ENCODE data around the gene ASPHD2. TPM values are rescaled to one million over a fixed set of nuclear protein-coding genes. Genes with fewer than 3 reads are reported as not detected.

Gene ASPHD2
- total and polyA plus RNA-seq, 2 donors = 2.1 to 2.9 TPM

GRCh38 chr22:26439559-26439958 is 10.5 kb downstream of the ASPHD2 start:
- no peak for DNase-seq (ENCODE audit: low read depth in 6 of 9, low spot score in 9 of 9)
- no peak overlapping the region for H3K27ac ChIP-seq (ENCODE audit: low read depth in 1 of 2, low read length in 1 of 2)
- H3K4me1 ChIP-seq (ENCODE audit: control insufficient read depth in 2 of 2, insufficient read depth in 2 of 2, low read length in 2 of 2) = no peaks in the 10 kb centered on the region
- WGBS = 96% methylated on average over 3 of the region's 3 CpGs
- no peak overlapping the region for H3K4me3 ChIP-seq (ENCODE audit: low read length in 2 of 2)
- no peaks in the 10 kb centered on the region for H3K36me3 ChIP-seq (ENCODE audit: control insufficient read depth in 2 of 2, insufficient read depth in 2 of 2, low read length in 1 of 2)
- no peaks in the 10 kb centered on the region for H3K9me3 ChIP-seq (ENCODE audit: control insufficient read depth in 2 of 2, insufficient read depth in 1 of 2, low read length in 1 of 2)
- no peaks in the 10 kb centered on the region for H3K27me3 ChIP-seq (ENCODE audit: control insufficient read depth in 2 of 2, insufficient read depth in 1 of 2, low read length in 1 of 2)

GRCh38 chr22:26442086-26442756 is 13.2 kb downstream of the ASPHD2 start:
- DNase-seq (ENCODE audit: low read depth in 6 of 9, low spot score in 9 of 9) = no peak
- Histone ChIP-seq H3K9me3 (ENCODE audit: control insufficient read depth in 2 of 2, insufficient read depth in 1 of 2, low read length in 1 of 2) (no peaks in the 10 kb centered on the region), H3K27ac (ENCODE audit: low read depth in 1 of 2, low read length in 1 of 2) (no peak overlapping the region), H3K4me3 (ENCODE audit: low read length in 2 of 2) (no peak overlapping the region), H3K4me1 (ENCODE audit: control insufficient read depth in 2 of 2, insufficient read depth in 2 of 2, low read length in 2 of 2) (no peaks in the 10 kb centered on the region), H3K27me3 (ENCODE audit: control insufficient read depth in 2 of 2, insufficient read depth in 1 of 2, low read length in 1 of 2) (no peaks in the 10 kb centered on the region), H3K36me3 (ENCODE audit: control insufficient read depth in 2 of 2, insufficient read depth in 2 of 2, low read length in 1 of 2) (no peaks in the 10 kb centered on the region)
- WGBS = 66% methylated on average over 4 of the region's 4 CpGs

- no peaks in the 10 kb centered on the region for H3K9me3 ChIP-seq (ENCODE audit: control insufficient read depth in 2 of 2, insufficient read depth in 1 of 2, low read length in 1 of 2)
- 97% methylated on average over 16 of the region's 16 CpGs for WGBS
- H3K27ac ChIP-seq (ENCODE audit: low read depth in 1 of 2, low read length in 1 of 2) = no peak overlapping the region
- no peaks in the 10 kb centered on the region for H3K36me3 ChIP-seq (ENCODE audit: control insufficient read depth in 2 of 2, insufficient read depth in 2 of 2, low read length in 1 of 2)
- no peaks in the 10 kb centered on the region for H3K4me1 ChIP-seq (ENCODE audit: control insufficient read depth in 2 of 2, insufficient read depth in 2 of 2, low read length in 2 of 2)
- DNase-seq (ENCODE audit: low read depth in 6 of 9, low spot score in 9 of 9) = no peak
- no peak overlapping the region for H3K4me3 ChIP-seq (ENCODE audit: low read length in 2 of 2)
- H3K27me3 ChIP-seq (ENCODE audit: control insufficient read depth in 2 of 2, insufficient read depth in 1 of 2, low read length in 1 of 2) = no peaks in the 10 kb centered on the region
These were observed 15.0 kb downstream of the ASPHD2 start for GRCh38 chr22:26443901-26444690.

- H3K27me3 ChIP-seq (ENCODE audit: control insufficient read depth in 2 of 2, insufficient read depth in 1 of 2, low read length in 1 of 2) = no peaks in the 10 kb centered on the region
- H3K4me3 ChIP-seq (ENCODE audit: low read length in 2 of 2) = no peak overlapping the region
- H3K9me3 ChIP-seq (ENCODE audit: control insufficient read depth in 2 of 2, insufficient read depth in 1 of 2, low read length in 1 of 2) = no peaks in the 10 kb centered on the region
- WGBS = 90% methylated on average over 8 of the region's 8 CpGs
- peaks cover 0 to 4% of the 10 kb centered on the region in 2 donors for H3K36me3 ChIP-seq (ENCODE audit: control insufficient read depth in 2 of 2, insufficient read depth in 2 of 2, low read length in 1 of 2)
- no peaks in the 10 kb centered on the region for H3K4me1 ChIP-seq (ENCODE audit: control insufficient read depth in 2 of 2, insufficient read depth in 2 of 2, low read length in 2 of 2)
- no peak for DNase-seq (ENCODE audit: low read depth in 6 of 9, low spot score in 9 of 9)
- H3K27ac ChIP-seq (ENCODE audit: low read depth in 1 of 2, low read length in 1 of 2) = no peak overlapping the region
These were observed 15.7 kb downstream of the ASPHD2 start for GRCh38 chr22:26444777-26445176.

GRCh38 chr22:26445577-26446275 is 16.7 kb downstream of the ASPHD2 start:
- Histone ChIP-seq H3K27me3 (ENCODE audit: control insufficient read depth in 2 of 2, insufficient read depth in 1 of 2, low read length in 1 of 2) (no peaks in the 10 kb centered on the region), H3K9me3 (ENCODE audit: control insufficient read depth in 2 of 2, insufficient read depth in 1 of 2, low read length in 1 of 2) (no peaks in the 10 kb centered on the region), H3K4me3 (ENCODE audit: low read length in 2 of 2) (no peak overlapping the region), H3K36me3 (ENCODE audit: control insufficient read depth in 2 of 2, insufficient read depth in 2 of 2, low read length in 1 of 2) (peaks cover 2 to 14% of the 10 kb centered on the region in 2 donors), H3K4me1 (ENCODE audit: control insufficient read depth in 2 of 2, insufficient read depth in 2 of 2, low read length in 2 of 2) (no peaks in the 10 kb centered on the region), H3K27ac (ENCODE audit: low read depth in 1 of 2, low read length in 1 of 2) (no peak overlapping the region)
- 93% methylated on average over 15 of the region's 15 CpGs for WGBS
- DNase-seq (ENCODE audit: low read depth in 6 of 9, low spot score in 9 of 9) = no peak

- no peak for DNase-seq (ENCODE audit: low read depth in 6 of 9, low spot score in 9 of 9)
- no peak overlapping the region for H3K27ac ChIP-seq (ENCODE audit: low read depth in 1 of 2, low read length in 1 of 2)
- no peaks in the 10 kb centered on the region for H3K9me3 ChIP-seq (ENCODE audit: control insufficient read depth in 2 of 2, insufficient read depth in 1 of 2, low read length in 1 of 2)
- no peaks in the 10 kb centered on the region for H3K27me3 ChIP-seq (ENCODE audit: control insufficient read depth in 2 of 2, insufficient read depth in 1 of 2, low read length in 1 of 2)
- peaks cover 14 to 25% of the 10 kb centered on the region in 2 donors for H3K36me3 ChIP-seq (ENCODE audit: control insufficient read depth in 2 of 2, insufficient read depth in 2 of 2, low read length in 1 of 2)
- WGBS = 93% methylated on average over 17 of the region's 17 CpGs
- no peak overlapping the region for H3K4me3 ChIP-seq (ENCODE audit: low read length in 2 of 2)
- no peaks in the 10 kb centered on the region for H3K4me1 ChIP-seq (ENCODE audit: control insufficient read depth in 2 of 2, insufficient read depth in 2 of 2, low read length in 2 of 2)
These were observed 17.9 kb downstream of the ASPHD2 start for GRCh38 chr22:26446808-26447515.

GRCh38 chr22:26447584-26448329 is 18.7 kb downstream of the ASPHD2 start:
- DNase-seq (ENCODE audit: low read depth in 6 of 9, low spot score in 9 of 9) = no peak
- Histone ChIP-seq H3K4me3 (ENCODE audit: low read length in 2 of 2) (no peak overlapping the region), H3K27ac (ENCODE audit: low read depth in 1 of 2, low read length in 1 of 2) (no peak overlapping the region), H3K27me3 (ENCODE audit: control insufficient read depth in 2 of 2, insufficient read depth in 1 of 2, low read length in 1 of 2) (no peaks in the 10 kb centered on the region), H3K9me3 (ENCODE audit: control insufficient read depth in 2 of 2, insufficient read depth in 1 of 2, low read length in 1 of 2) (no peaks in the 10 kb centered on the region), H3K36me3 (ENCODE audit: control insufficient read depth in 2 of 2, insufficient read depth in 2 of 2, low read length in 1 of 2) (peaks cover 21 to 31% of the 10 kb centered on the region in 2 donors), H3K4me1 (ENCODE audit: control insufficient read depth in 2 of 2, insufficient read depth in 2 of 2, low read length in 2 of 2) (no peaks in the 10 kb centered on the region)
- 90% methylated on average over 15 of the region's 15 CpGs for WGBS

- Histone ChIP-seq H3K4me1 (ENCODE audit: control insufficient read depth in 2 of 2, insufficient read depth in 2 of 2, low read length in 2 of 2) (no peaks in the 10 kb centered on the region), H3K4me3 (ENCODE audit: low read length in 2 of 2) (no peak overlapping the region), H3K36me3 (ENCODE audit: control insufficient read depth in 2 of 2, insufficient read depth in 2 of 2, low read length in 1 of 2) (peaks cover 27 to 37% of the 10 kb centered on the region in 2 donors), H3K27me3 (ENCODE audit: control insufficient read depth in 2 of 2, insufficient read depth in 1 of 2, low read length in 1 of 2) (no peaks in the 10 kb centered on the region), H3K27ac (ENCODE audit: low read depth in 1 of 2, low read length in 1 of 2) (no peak overlapping the region), H3K9me3 (ENCODE audit: control insufficient read depth in 2 of 2, insufficient read depth in 1 of 2, low read length in 1 of 2) (no peaks in the 10 kb centered on the region)
- 96% methylated on average over 5 of the region's 5 CpGs for WGBS
- DNase-seq (ENCODE audit: low read depth in 6 of 9, low spot score in 9 of 9) = no peak
These were observed 19.3 kb downstream of the ASPHD2 start for GRCh38 chr22:26448334-26448733.
